Measurements from ENCODE around the gene OR1E1.
"Not testable (repeated sequence)": the region's sequence is repeated elsewhere in the genome, so short reads cannot be mapped to it uniquely, and the experiment has no call there.

GRCh38 chr17:3403856-3404255, 5.6 kb upstream of the OR1E1 start:
- not testable (repeated sequence) for TF ChIP-seq CTCF, POLR2A (IDR thresholded peaks at IDR 0.05)
